ENCODE data around the gene TACC3.

TACC3 gene

GRCh38 chr4:1793940-1794808, 72.9 kb downstream of the TACC3 start:
- DNase-seq (ENCODE audit: low spot score) = no peak

Measured in CD4-positive, alpha-beta T cell treated with Interleukin-2 at 100 ng/mL for 4 hours (primary cell).